Tibial nerve (tissue), 3 donors: ENCODE measurements around the gene ABR.

Source experiments
- CTCF ChIP-seq, 5 experiments: fragments of 200-600 bp in 3 of 5; fragments of 450-650 bp in 2 of 5; sonication (generic) in 3 of 5; IDR thresholded peaks; one replicate each; pipeline ENCODE4 v1.5.1; 2016 to 2019; ENCODE audit warnings: antibody characterized with exemption in 5 of 5, mild to moderate bottlenecking in 3 of 5, moderate library complexity in 2 of 5
- POLR2A ChIP-seq, 2 donors: fragments of 450-650 bp; IDR thresholded peaks; one replicate each; pipeline ENCODE4 v1.6.1; 2017; ENCODE audit warnings: antibody characterized with exemption in 2 of 2, mild to moderate bottlenecking in 2 of 2, moderate library complexity in 2 of 2

- TF ChIP-seq POLR2A (IDR thresholded peaks at IDR 0.05) (no peak), CTCF (IDR thresholded peaks at IDR 0.05) (no peak)
These were observed 42.5 kb upstream of the ABR start for GRCh38 chr17:1222321-1222720.
